ENCODE results near the gene ARPC5. TPM values are rescaled to one million over a fixed set of nuclear protein-coding genes. Genes with fewer than 3 reads are reported as not detected.

The ARPC5 gene
- polyA plus RNA-seq, 2 of the 4 experiments (the other 2 are of a cell fraction): 189 to 198 TPM

DNA sequence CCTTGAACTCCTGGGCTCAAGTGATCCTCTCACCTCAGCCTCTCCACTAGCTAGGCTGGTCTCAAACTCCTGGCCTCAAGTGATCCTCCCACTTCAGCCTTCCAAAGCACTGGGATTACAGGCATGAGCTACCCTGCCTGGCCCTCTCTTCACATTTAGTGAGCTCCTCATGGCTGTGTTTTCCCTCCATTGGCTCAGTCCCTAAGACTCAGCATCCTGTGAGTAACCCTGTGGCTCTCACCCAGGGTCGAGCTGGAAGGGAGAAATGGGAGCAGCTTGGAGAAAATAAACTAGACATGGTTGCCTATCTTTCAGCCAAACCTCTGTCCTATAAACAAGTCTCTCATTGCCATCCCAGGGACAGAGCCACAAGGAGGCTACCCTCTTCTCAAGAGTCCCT, 62.9 kb downstream of the ARPC5 start (continued):
- TF ChIP-seq SREBF2 (IDR thresholded peaks at IDR 0.05): no peak
- TF ChIP-seq FOXS1 (CRISPR knock-in tag; IDR thresholded peaks at IDR 0.05): no peak
- no peak for TF ChIP-seq SMC3 (IDR thresholded peaks at IDR 0.05)
- no peak for TF ChIP-seq POLR2A (IDR thresholded peaks at IDR 0.05; ENCODE audit: low read length)

DNA sequence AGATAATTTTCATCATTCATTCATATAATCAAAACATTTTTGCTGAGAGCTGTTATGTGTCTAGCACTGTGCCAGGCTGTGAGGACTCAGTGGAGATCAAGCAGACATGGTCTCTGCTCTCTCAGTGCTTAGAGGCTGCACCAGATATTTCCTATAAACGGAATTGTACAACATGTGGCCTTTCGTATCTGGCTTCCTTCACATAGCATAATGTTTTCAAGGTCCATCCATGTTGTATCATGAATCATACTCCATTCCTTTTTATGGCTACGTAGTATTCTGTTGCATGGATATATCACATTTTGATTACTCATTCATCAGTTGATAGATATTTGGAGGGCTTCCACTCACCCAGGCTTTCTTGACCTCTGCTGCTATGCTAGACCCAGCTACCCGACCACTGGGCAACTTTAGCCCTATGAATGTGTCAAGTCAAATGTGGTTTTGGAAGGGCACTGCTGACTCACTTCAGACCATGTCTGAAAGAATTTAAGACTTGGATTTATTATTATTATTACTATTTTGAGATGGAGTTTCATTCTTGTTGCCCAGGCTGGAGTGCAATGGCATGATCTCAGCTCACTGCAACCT, 63.8 kb downstream of the ARPC5 start:
- 84% methylated on average over 4 of the region's 4 CpGs for WGBS (ENCODE audit: missing lambda C conversion rate)
- FAIRE-seq: no peak
- CTCF ChIA-PET: interaction anchor here (1.4 kb wide), 1 partner anchor 51 kb away, joined by 5 read pairs; no protein-coding TSS in a partner anchor

More for the DNA sequence above, 63.8 kb downstream of the ARPC5 start:
- TF ChIP-seq, protein P1, sequence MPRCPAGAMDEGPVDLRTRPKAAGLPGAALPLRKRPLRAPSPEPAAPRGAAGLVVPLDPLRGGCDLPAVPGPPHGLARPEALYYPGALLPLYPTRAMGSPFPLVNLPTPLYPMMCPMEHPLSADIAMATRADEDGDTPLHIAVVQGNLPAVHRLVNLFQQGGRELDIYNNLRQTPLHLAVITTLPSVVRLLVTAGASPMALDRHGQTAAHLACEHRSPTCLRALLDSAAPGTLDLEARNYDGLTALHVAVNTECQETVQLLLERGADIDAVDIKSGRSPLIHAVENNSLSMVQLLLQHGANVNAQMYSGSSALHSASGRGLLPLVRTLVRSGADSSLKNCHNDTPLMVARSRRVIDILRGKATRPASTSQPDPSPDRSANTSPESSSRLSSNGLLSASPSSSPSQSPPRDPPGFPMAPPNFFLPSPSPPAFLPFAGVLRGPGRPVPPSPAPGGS (IDR thresholded peaks at IDR 0.05): no peak
- no peak for TF ChIP-seq FOXS1 (CRISPR knock-in tag; IDR thresholded peaks at IDR 0.05)
- TF ChIP-seq RFX5 (IDR thresholded peaks at IDR 0.05): no peak
- TF ChIP-seq NPAS2 (CRISPR knock-in tag; IDR thresholded peaks at IDR 0.05; ENCODE audit: borderline replicate concordance): no peak
- TF ChIP-seq, protein P2, sequence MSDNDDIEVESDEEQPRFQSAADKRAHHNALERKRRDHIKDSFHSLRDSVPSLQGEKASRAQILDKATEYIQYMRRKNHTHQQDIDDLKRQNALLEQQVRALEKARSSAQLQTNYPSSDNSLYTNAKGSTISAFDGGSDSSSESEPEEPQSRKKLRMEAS (IDR thresholded peaks at IDR 0.05): no peak
- no peak for TF ChIP-seq ESRRA (IDR thresholded peaks at IDR 0.05; ENCODE audit: borderline replicate concordance, low read length)
- no peak for TF ChIP-seq JUNB (IDR thresholded peaks at IDR 0.05)
- no peak for TF ChIP-seq KDM5A (IDR thresholded peaks at IDR 0.05)
- TF ChIP-seq ZSCAN20 (CRISPR knock-in tag; IDR thresholded peaks at IDR 0.05): no peak
- no peak for TF ChIP-seq RNF2 (IDR thresholded peaks at IDR 0.05; ENCODE audit: borderline replicate concordance, low read depth)
- no peak for TF ChIP-seq SMC3 (IDR thresholded peaks at IDR 0.05)
- no peak for TF ChIP-seq KDM1A (IDR thresholded peaks at IDR 0.05; ENCODE audit: low read depth)
- TF ChIP-seq HOXB13 (CRISPR knock-in tag; IDR thresholded peaks at IDR 0.05; ENCODE audit: low read depth): no peak
- ATAC-seq (no peak), DNase-seq (ENCODE audit: low read depth in 1 of 2, low spot score in 1 of 2) (no peak)
- Histone ChIP-seq H3K4me3 (no peak overlapping the region), H3K4me1 (peaks cover 23% of the 10 kb centered on the region), H3K9me3 (no peaks in the 10 kb centered on the region), H3K4me2 (no peak overlapping the region), H3K27ac (no peak overlapping the region)
- POLR2A ChIA-PET: no interaction called here

Other genes starting within 250 kb of the ARPC5 start
- 0.16 and 0.48 TPM in 2 replicates for gene NMNAT2, start 217.4 kb downstream of the ARPC5 start, polyA plus RNA-seq (2011; rRNA removed)
- 0.63 to 0.88 TPM (median 0.72 TPM) in 3 replicates for gene NMNAT2, start 217.4 kb downstream of the ARPC5 start, polyA plus RNA-seq (2017; fragmentation: RNase III; extraction: RNeasy Plus Mini Kit Qiagen cat#74134 plus additional on column Dnase treatment)
- 51.3 and 55.5 TPM in 2 replicates for gene SMG7, start 163.3 kb downstream of the ARPC5 start, polyA plus RNA-seq (2011; rRNA removed)
- gene SMG7, start 163.3 kb downstream of the ARPC5 start, polyA plus RNA-seq (2017; fragmentation: RNase III; extraction: RNeasy Plus Mini Kit Qiagen cat#74134 plus additional on column Dnase treatment): 27.2 to 29.7 TPM (median 29.1 TPM) in 3 replicates
- 4.5 and 5.5 TPM in 2 replicates for gene NCF2, start 45.3 kb downstream of the ARPC5 start, polyA plus RNA-seq (2011; rRNA removed)
- gene NCF2, start 45.3 kb downstream of the ARPC5 start, polyA plus RNA-seq (2017; fragmentation: RNase III; extraction: RNeasy Plus Mini Kit Qiagen cat#74134 plus additional on column Dnase treatment): 4.6 to 6.2 TPM (median 4.9 TPM) in 3 replicates
- not detected in 2 replicates for gene APOBEC4, start 17.5 kb upstream of the ARPC5 start, polyA plus RNA-seq (2011; rRNA removed)
- not detected in 3 replicates for gene APOBEC4, start 17.5 kb upstream of the ARPC5 start, polyA plus RNA-seq (2017; fragmentation: RNase III; extraction: RNeasy Plus Mini Kit Qiagen cat#74134 plus additional on column Dnase treatment)
- 3.8 and 4.5 TPM in 2 replicates for gene RGL1, start 169.3 kb upstream of the ARPC5 start, polyA plus RNA-seq (2011; rRNA removed)
- gene RGL1, start 169.3 kb upstream of the ARPC5 start, polyA plus RNA-seq (2017; fragmentation: RNase III; extraction: RNeasy Plus Mini Kit Qiagen cat#74134 plus additional on column Dnase treatment): 0.98 to 1.5 TPM (median 1.0 TPM) in 3 replicates

Data from A549 (cell line).